H1 (cell line): Measurements from ENCODE around the gene OR10V1. TPM values are rescaled to one million over a fixed set of nuclear protein-coding genes. Genes with fewer than 3 reads are reported as not detected.

Experiments used
- CTCF ChIA-PET: fragments of 300-600 bp; sonication (Branson Sonifier 250); formaldehyde crosslinking; loops from one replicate; lab custom pipeline; 2021; ENCODE audit not compliant: partially characterized antibody; lab: Charles Lee
- POLR2A ChIA-PET: fragments of 300-600 bp; sonication (Branson Sonifier 250); formaldehyde crosslinking; loops from one replicate; lab custom pipeline; 2021; ENCODE audit warnings: inconsistent platforms; ENCODE audit not compliant: partially characterized antibody; lab: Charles Lee
- DNase-seq, 2 experiments: peaks; one replicate each; pipeline versions ENCODE4 v3.0.0 to v3.0.0-alpha.2; 2010 to 2022; ENCODE audit warnings: low spot score in 2 of 2, low read depth in 1 of 2, mixed read lengths in 1 of 2
- FAIRE-seq: peaks from 2 replicates; lab custom pipeline; 2011; peaks lifted over from hg19 to GRCh38; lab: Jason Lieb, UNC
- H2AFZ ChIP-seq: 2 replicates; pipeline ENCODE4 v1.8.1; 2012; ENCODE audit warnings: low read length, inconsistent platforms
- H2AK5ac ChIP-seq: 2 replicates; pipeline ENCODE4 v1.6.1; 2013; ENCODE audit warnings: low read depth, low read length
- H2BK120ac ChIP-seq: replicated peaks from 2 replicates; pipeline ENCODE3; 2013; ENCODE audit warnings: low read depth, low read length, inconsistent platforms
- H2BK12ac ChIP-seq: 2 replicates; pipeline ENCODE4 v1.6.1; 2013; ENCODE audit warnings: low read depth, low read length
- H2BK15ac ChIP-seq: 2 replicates; pipeline ENCODE4 v1.6.1; 2013; ENCODE audit warnings: low read length
- H2BK20ac ChIP-seq: 2 replicates; pipeline ENCODE4 v1.6.1; 2013; ENCODE audit warnings: low read length
- H2BK5ac ChIP-seq: 2 replicates; pipeline ENCODE4 v1.6.1; 2013; ENCODE audit warnings: low read depth, low read length
- H3K14ac ChIP-seq: 2 replicates; pipeline ENCODE4 v1.6.1; 2013; ENCODE audit warnings: inconsistent platforms; ENCODE audit not compliant: insufficient read length
- H3K18ac ChIP-seq: 2 replicates; pipeline ENCODE4 v1.6.1; 2013; ENCODE audit warnings: low read length; ENCODE audit errors: extremely low read depth
- H3K23ac ChIP-seq: 2 replicates; pipeline ENCODE4 v1.6.1; 2013; ENCODE audit warnings: inconsistent platforms; ENCODE audit not compliant: insufficient read length
- H3K23me2 ChIP-seq: 2 replicates; pipeline ENCODE4 v1.6.1; 2013; ENCODE audit warnings: low read depth, low read length
- H3K27ac ChIP-seq: 2 replicates; pipeline ENCODE4 v1.6.1; 2011; ENCODE audit warnings: low read depth, low read length, inconsistent platforms
- H3K27me3 ChIP-seq, 4 experiments: replicated peaks in 1 of 4; 1 replicate in 1 of 4; 2 replicates in 3 of 4; pipeline versions ENCODE4 v1.6.1 to v1.8.1; 2011 to 2013; ENCODE audit warnings: low read length in 3 of 4, mild to moderate bottlenecking in 3 of 4, inconsistent platforms in 2 of 4, mixed read lengths in 2 of 4, moderate library complexity in 1 of 4; ENCODE audit not compliant: control insufficient read depth in 3 of 4, insufficient read depth in 3 of 4; ENCODE audit errors: extremely low read depth in 1 of 4
- H3K36me3 ChIP-seq, 4 experiments: 2 replicates each; pipeline versions ENCODE4 v1.6.1 to v1.8.1; 2011 to 2013; ENCODE audit warnings: mild to moderate bottlenecking in 4 of 4, low read length in 3 of 4, moderate library complexity in 2 of 4, control low read depth in 1 of 4, inconsistent platforms in 1 of 4; ENCODE audit not compliant: insufficient read depth in 4 of 4, control insufficient read depth in 2 of 4
- H3K4ac ChIP-seq: replicated peaks from 2 replicates; pipeline ENCODE3; 2013; ENCODE audit warnings: low read length, low read depth, mixed read lengths, inconsistent platforms; ENCODE audit not compliant: insufficient read length
- H3K4me1 ChIP-seq, 4 experiments: replicated peaks in 1 of 4; 1 replicate in 1 of 4; 2 replicates in 3 of 4; pipeline versions ENCODE4 v1.6.1 to v1.8.1; 2011 to 2013; ENCODE audit warnings: low read length in 3 of 4, inconsistent platforms in 2 of 4, mixed read lengths in 1 of 4; ENCODE audit not compliant: insufficient read depth in 4 of 4, control insufficient read depth in 3 of 4
- H3K4me2 ChIP-seq, 2 experiments: 2 replicates each; pipeline versions ENCODE4 v1.6.1 to v1.8.1; 2011 to 2013; ENCODE audit warnings: low read depth in 2 of 2, low read length in 2 of 2, control low read depth in 1 of 2, inconsistent platforms in 1 of 2, mild to moderate bottlenecking in 1 of 2; ENCODE audit not compliant: insufficient read depth in 1 of 2
- H3K4me3 ChIP-seq, 4 experiments: fragments of 200-600, 300-600 bp in 1 of 4; sonication (generic), shearing (Covaris generic), sonication (Bioruptor Twin) in 1 of 4; 2 replicates each; pipeline versions ENCODE4 v1.5.1 to v1.8.1; 2011 to 2016; ENCODE audit warnings: low read length in 4 of 4, low read depth in 3 of 4, control low read depth in 2 of 4, inconsistent platforms in 2 of 4, mild to moderate bottlenecking in 2 of 4, mixed read lengths in 1 of 4, moderate library complexity in 1 of 4; ENCODE audit not compliant: insufficient read depth in 2 of 4; ENCODE audit errors: extremely low read depth in 1 of 4
- H3K56ac ChIP-seq: replicated peaks from 2 replicates; pipeline ENCODE3; 2013; ENCODE audit warnings: low read depth, mild to moderate bottlenecking, mixed read lengths, low read length, inconsistent platforms; ENCODE audit not compliant: insufficient read length
- H3K79me1 ChIP-seq: 2 replicates; pipeline ENCODE4 v1.6.1; 2013; ENCODE audit warnings: low read depth, low read length, control low read depth
- H3K79me2 ChIP-seq, 2 experiments: 2 replicates each; pipeline versions ENCODE4 v1.6.1 to v1.8.1; 2012 to 2013; ENCODE audit warnings: low read length in 2 of 2, mild to moderate bottlenecking in 2 of 2, inconsistent platforms in 1 of 2; ENCODE audit not compliant: insufficient read depth in 2 of 2, control insufficient read depth in 1 of 2
- H3K9ac ChIP-seq, 4 experiments: replicated peaks in 1 of 4; 1 replicate in 1 of 4; 2 replicates in 3 of 4; pipeline versions ENCODE4 v1.6.1 to v1.8.1; 2011 to 2013; ENCODE audit warnings: low read depth in 3 of 4, low read length in 3 of 4, control low read depth in 2 of 4, mild to moderate bottlenecking in 2 of 4, moderate library complexity in 2 of 4, inconsistent platforms in 1 of 4; ENCODE audit errors: extremely low read depth in 1 of 4
- H3K9me3 ChIP-seq, 2 experiments: 2 replicates each; pipeline versions ENCODE4 v1.6.1 to v1.8.1; 2012 to 2013; ENCODE audit warnings: mild to moderate bottlenecking in 2 of 2, moderate library complexity in 2 of 2, control low read depth in 1 of 2, inconsistent platforms in 1 of 2, low read depth in 1 of 2, low read length in 1 of 2, mixed read lengths in 1 of 2; ENCODE audit not compliant: insufficient read depth in 2 of 2
- H4K20me1 ChIP-seq, 2 experiments: replicated peaks in 1 of 2; 2 replicates each; pipeline versions ENCODE3 to v1.8.1; 2011 to 2013; ENCODE audit warnings: inconsistent platforms in 2 of 2, low read length in 2 of 2, mild to moderate bottlenecking in 1 of 2; ENCODE audit not compliant: insufficient read depth in 2 of 2, control insufficient read depth in 1 of 2
- H4K5ac ChIP-seq: 2 replicates; pipeline ENCODE4 v1.6.1; 2013; ENCODE audit warnings: low read length, low read depth, mixed read lengths, inconsistent platforms; ENCODE audit not compliant: insufficient read length
- H4K8ac ChIP-seq: 2 replicates; pipeline ENCODE4 v1.8.0; 2013; ENCODE audit warnings: mild to moderate bottlenecking, moderate library complexity, low read length, inconsistent platforms; ENCODE audit not compliant: insufficient read depth; ENCODE audit errors: extremely low read depth
- H4K91ac ChIP-seq: replicated peaks from 2 replicates; pipeline ENCODE3; 2013; ENCODE audit warnings: low read length, mixed read lengths, inconsistent platforms; ENCODE audit not compliant: insufficient read length
- FOSL1 ChIP-seq: IDR thresholded peaks from 2 replicates; pipeline ENCODE4 v1.6.1; 2011; ENCODE audit warnings: mild to moderate bottlenecking, low read depth, low read length, moderate library complexity; ENCODE audit not compliant: insufficient read depth
- JUN ChIP-seq: IDR thresholded peaks from 2 replicates; pipeline ENCODE4 v1.6.1; 2011; ENCODE audit warnings: low read depth, mild to moderate bottlenecking, improper control_type of control experiment, low read length
- PHF8 ChIP-seq: fragments of 200-600 bp; sonication (generic); conservative IDR thresholded peaks from 2 replicates; pipeline ENCODE4 v1.7.1; 2012; ENCODE audit warnings: low read depth, mild to moderate bottlenecking, inconsistent platforms, low read length, moderate library complexity
- RFX5 ChIP-seq: IDR thresholded peaks from 2 replicates; pipeline ENCODE4 v1.6.1; 2011; ENCODE audit warnings: low read depth, low read length, improper control_type of control experiment, borderline replicate concordance
- SIX5 ChIP-seq: IDR thresholded peaks from 2 replicates; pipeline ENCODE4 v1.6.1; 2011; ENCODE audit warnings: mild to moderate bottlenecking, low read depth, low read length
- SUZ12 ChIP-seq: fragments of 200-600 bp; sonication (generic); IDR thresholded peaks from 2 replicates; pipeline ENCODE4 v1.6.1; 2012; ENCODE audit warnings: mild to moderate bottlenecking, inconsistent platforms, low read length, moderate library complexity, mixed read lengths
- TCF12 ChIP-seq: IDR thresholded peaks from 2 replicates; pipeline ENCODE4 v1.6.1; 2011; ENCODE audit warnings: low read depth, mild to moderate bottlenecking, low read length
- WGBS, 2 experiments: shearing (Covaris generic) in 1 of 2; methylation state at CpG; one replicate each; pipeline versions ENCODE4 v1.1.6 to v1.1.7; 2013 to 2015; ENCODE audit warnings: low lambda C conversion rate in 2 of 2, mixed read lengths in 2 of 2, inconsistent platforms in 1 of 2, low coverage in 1 of 2, missing lambda C conversion rate in 1 of 2; ENCODE audit not compliant: insufficient replicate concordance in 2 of 2, insufficient coverage in 1 of 2, insufficient read length in 1 of 2; ENCODE audit errors: extremely low coverage in 1 of 2, missing lambda C conversion rate in 1 of 2; 5-methylcytosine and 5-hydroxymethylcytosine counted together
- polyA plus RNA-seq, 7 experiments: library from polyadenylated mRNA; depleted of rRNA in 3 of 7; stranded (reverse) in 5 of 7; unstranded in 2 of 7; fragments of >200 nt in 5 of 7; fragments of 200-250 nt in 2 of 7; gene quantifications; 1 replicate in 5 of 7; 2 replicates in 1 of 7; 4 replicates in 1 of 7; pipeline versions ENCODE4 v1.2.1 to v1.2.3, GENCODE V29; 2011 to 2013; ENCODE audit warnings: missing spikeins in 2 of 7, mixed read lengths in 2 of 7
- total RNA-seq: library from RNA; stranded (reverse); fragmentation: NEBNext Ultra II Directional; extraction: Animal tissue kit (Norgen Biotek cat#: 25700); gene quantifications from 2 replicates; pipeline ENCODE4 v1.2.1, GENCODE V29; 2021
- TF ChIP-seq, protein P1 (sequence below): IDR thresholded peaks from 2 replicates; pipeline ENCODE4 v1.6.1; 2012; ENCODE audit warnings: inconsistent platforms

The OR10V1 gene
- total and polyA plus RNA-seq, 2 of the 8 experiments (the other 6 are each of a cell fraction or from before 2014, with no cell fraction given), result not detected

DNA sequence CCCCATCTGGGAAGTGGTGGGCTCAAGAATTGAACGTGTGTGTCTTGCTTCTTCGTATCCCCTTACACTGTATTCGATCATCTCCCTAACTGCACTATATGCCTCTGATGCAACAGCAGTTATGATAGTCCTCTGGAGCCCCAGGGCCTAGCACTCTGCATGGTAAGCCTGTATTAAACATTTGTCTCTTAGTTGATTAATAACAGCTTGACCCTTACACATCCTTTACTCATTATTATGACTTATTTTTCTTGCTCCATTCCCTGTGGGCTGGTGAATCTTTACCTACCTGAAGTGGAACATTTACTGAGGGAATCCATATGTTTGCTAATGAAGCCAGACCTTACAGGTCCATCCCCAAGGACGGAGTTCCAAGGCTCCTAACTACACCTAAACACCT lies 47.1 kb upstream of the OR10V1 start:
- H3K4me1 ChIP-seq, result peaks cover 2 to 11% (median 7%) of the 10 kb centered on the region in 4 experiments; a peak in 6 of 7 replicates

More for the DNA sequence above, 47.1 kb upstream of the OR10V1 start:
- H3K4me2 ChIP-seq, result no peak overlapping the region
- no peaks in the 10 kb centered on the region; the same call in 1 of the 2 replicates for H3K23me2 ChIP-seq
- peaks cover 34% of the 10 kb centered on the region for H3K79me1 ChIP-seq
- no peaks in the 10 kb centered on the region for H3K36me3 ChIP-seq
- H4K8ac ChIP-seq, result no peak overlapping the region
- H3K14ac ChIP-seq, result no peak overlapping the region
- H3K4me3 ChIP-seq, result no peak overlapping the region
- no peak overlapping the region for H2BK5ac ChIP-seq
- ChIA-PET POLR2A (interaction anchor here (0.8 kb wide), 1 partner anchor 13 kb away, joined by 4 read pairs; no protein-coding TSS in a partner anchor), CTCF (no interaction called here)
- no peak overlapping the region for H2BK120ac ChIP-seq
- H2BK15ac ChIP-seq, result no peak overlapping the region
- H3K18ac ChIP-seq, result no peak overlapping the region
- H4K20me1 ChIP-seq, result peaks cover 14 to 29% of the 10 kb centered on the region in 2 experiments
- DNase-seq (no peak), FAIRE-seq (no peak)
- no peak overlapping the region for H2AFZ ChIP-seq
- H3K4ac ChIP-seq, result no peak overlapping the region
- no peak overlapping the region for H2BK12ac ChIP-seq
- H3K27me3 ChIP-seq, result no peaks in the 10 kb centered on the region
- H4K5ac ChIP-seq, result no peak overlapping the region
- peaks cover 36 to 92% of the 10 kb centered on the region in 2 experiments for H3K79me2 ChIP-seq
- no peak overlapping the region for H2AK5ac ChIP-seq
- H2BK20ac ChIP-seq, result no peak overlapping the region
- H3K23ac ChIP-seq, result no peak overlapping the region
- TF ChIP-seq, protein P1, sequence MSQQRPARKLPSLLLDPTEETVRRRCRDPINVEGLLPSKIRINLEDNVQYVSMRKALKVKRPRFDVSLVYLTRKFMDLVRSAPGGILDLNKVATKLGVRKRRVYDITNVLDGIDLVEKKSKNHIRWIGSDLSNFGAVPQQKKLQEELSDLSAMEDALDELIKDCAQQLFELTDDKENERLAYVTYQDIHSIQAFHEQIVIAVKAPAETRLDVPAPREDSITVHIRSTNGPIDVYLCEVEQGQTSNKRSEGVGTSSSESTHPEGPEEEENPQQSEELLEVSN, result no peak
- TF ChIP-seq JUN, result no peak
- TF ChIP-seq SUZ12, result no peak
- no peak for TF ChIP-seq FOSL1
- no peak for TF ChIP-seq RFX5
- TF ChIP-seq PHF8, result no peak
- TF ChIP-seq TCF12, result no peak
- no peak for TF ChIP-seq SIX5
- H3K9ac ChIP-seq, result no peak overlapping the region
- H3K56ac ChIP-seq, result no peak overlapping the region
- no peak overlapping the region for H4K91ac ChIP-seq
- no peak overlapping the region for H3K27ac ChIP-seq
- no peaks in the 10 kb centered on the region for H3K9me3 ChIP-seq
- 92% methylated on average over 4 of the region's 4 CpGs; no CpG with 5 or more reads in 1 of the 2 experiments for WGBS, 2 experiments
